Measurements from ENCODE around the gene MLLT3.

GRCh38 chr9:20314981-20315380 is 307.3 kb downstream of the MLLT3 start:
- TF ChIP-seq CTCF (IDR thresholded peaks at IDR 0.05 in 4 of 5, conservative IDR thresholded peaks at IDR 0.05 in 1 of 5), result no peak
- no peak for TF ChIP-seq POLR2A (IDR thresholded peaks at IDR 0.05)
